Stomach (tissue), 4 donors: ENCODE results near the gene GPR42.
"Not testable (repeated sequence)": the region's sequence is repeated elsewhere in the genome, so short reads cannot be mapped to it uniquely, and the experiment has no call there.

Source experiments
- POLR2AphosphoS5 ChIP-seq, 3 donors: sonication (generic); formaldehyde crosslinking; IDR thresholded peaks; one replicate each; pipeline ENCODE4 v1.6.1; 2016; ENCODE audit warnings: antibody characterized with exemption in 3 of 3
- TF ChIP-seq, protein P1 (sequence below), 7 experiments: fragments of 450-650 bp in 4 of 7; fragments of 200-600 bp in 3 of 7; sonication (generic) in 3 of 7; IDR thresholded peaks; one replicate each; pipeline ENCODE4 v1.5.1; 2016 to 2019; ENCODE audit warnings: antibody characterized with exemption in 7 of 7, control low read depth in 2 of 7, mild to moderate bottlenecking in 1 of 7

DNA sequence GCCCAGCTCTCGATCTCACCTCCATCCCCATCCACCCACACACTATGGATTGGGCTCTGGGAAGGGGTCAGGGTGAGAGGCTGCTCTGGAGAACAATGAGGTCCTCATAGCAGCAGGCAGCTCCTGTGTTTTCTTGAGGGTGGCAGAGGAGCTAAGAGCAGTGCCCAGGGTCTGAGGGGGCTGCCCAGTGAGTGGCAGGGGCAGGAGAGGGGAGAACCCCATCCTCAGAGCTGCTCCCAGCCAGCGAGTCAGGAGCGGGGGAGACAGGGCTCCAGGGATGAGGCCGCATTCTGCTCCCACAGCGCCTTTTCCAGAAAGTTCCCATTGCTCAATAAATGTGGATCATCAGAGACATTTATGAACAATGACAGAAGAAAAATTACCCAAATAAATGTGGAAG, 10.8 kb upstream of the GPR42 start:
- TF ChIP-seq, protein P1, sequence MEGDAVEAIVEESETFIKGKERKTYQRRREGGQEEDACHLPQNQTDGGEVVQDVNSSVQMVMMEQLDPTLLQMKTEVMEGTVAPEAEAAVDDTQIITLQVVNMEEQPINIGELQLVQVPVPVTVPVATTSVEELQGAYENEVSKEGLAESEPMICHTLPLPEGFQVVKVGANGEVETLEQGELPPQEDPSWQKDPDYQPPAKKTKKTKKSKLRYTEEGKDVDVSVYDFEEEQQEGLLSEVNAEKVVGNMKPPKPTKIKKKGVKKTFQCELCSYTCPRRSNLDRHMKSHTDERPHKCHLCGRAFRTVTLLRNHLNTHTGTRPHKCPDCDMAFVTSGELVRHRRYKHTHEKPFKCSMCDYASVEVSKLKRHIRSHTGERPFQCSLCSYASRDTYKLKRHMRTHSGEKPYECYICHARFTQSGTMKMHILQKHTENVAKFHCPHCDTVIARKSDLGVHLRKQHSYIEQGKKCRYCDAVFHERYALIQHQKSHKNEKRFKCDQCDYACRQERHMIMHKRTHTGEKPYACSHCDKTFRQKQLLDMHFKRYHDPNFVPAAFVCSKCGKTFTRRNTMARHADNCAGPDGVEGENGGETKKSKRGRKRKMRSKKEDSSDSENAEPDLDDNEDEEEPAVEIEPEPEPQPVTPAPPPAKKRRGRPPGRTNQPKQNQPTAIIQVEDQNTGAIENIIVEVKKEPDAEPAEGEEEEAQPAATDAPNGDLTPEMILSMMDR (IDR thresholded peaks at IDR 0.05) = not testable (repeated sequence)
- TF ChIP-seq POLR2AphosphoS5 (IDR thresholded peaks at IDR 0.05) = not testable (repeated sequence)
